22Rv1 (cell line): Measurements from ENCODE around the gene C3orf20.

Experiments
- H3K27ac ChIP-seq: fragments of 450-650 bp; 2 replicates; pipeline ENCODE4 v1.5.1; 2017
- CTCF ChIP-seq: fragments of 450-650 bp; IDR thresholded peaks from 2 replicates; pipeline ENCODE4 v1.5.1; 2017; ENCODE audit warnings: mild to moderate bottlenecking
- ZFX ChIP-seq: fragments of 450-650 bp; IDR thresholded peaks from 2 replicates; pipeline ENCODE4 v1.6.1; 2017; ENCODE audit warnings: antibody characterized with exemption, borderline replicate concordance

Gene C3orf20

DNA sequence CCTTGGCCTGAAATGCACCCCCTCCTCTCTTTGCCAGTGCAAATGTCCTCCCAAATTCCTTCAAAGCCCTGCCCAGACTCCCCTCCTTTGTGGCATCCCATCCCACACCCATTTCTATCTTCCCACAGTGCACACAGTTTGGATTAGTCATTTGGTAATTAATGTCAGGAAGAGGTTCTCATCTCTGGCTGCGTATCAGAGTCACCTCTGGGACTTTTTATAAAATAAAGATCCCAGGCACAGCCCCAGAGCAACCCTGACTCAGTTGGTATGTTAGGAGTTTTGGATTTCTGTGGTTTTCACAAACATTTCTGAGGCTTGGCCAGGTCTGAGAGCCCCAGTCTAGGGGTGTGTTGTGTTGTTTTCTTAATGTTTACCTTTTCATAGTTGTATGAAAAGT, 41.6 kb downstream of the C3orf20 start:
- H3K27ac ChIP-seq = no peak overlapping the region
- TF ChIP-seq CTCF (no peak), ZFX (no peak)

- TF ChIP-seq ZFX = no peak
- no peak for TF ChIP-seq CTCF
- H3K27ac ChIP-seq = no peak overlapping the region
These were observed 42.4 kb downstream of the C3orf20 start for GRCh38 chr3:14717307-14717706.

DNA sequence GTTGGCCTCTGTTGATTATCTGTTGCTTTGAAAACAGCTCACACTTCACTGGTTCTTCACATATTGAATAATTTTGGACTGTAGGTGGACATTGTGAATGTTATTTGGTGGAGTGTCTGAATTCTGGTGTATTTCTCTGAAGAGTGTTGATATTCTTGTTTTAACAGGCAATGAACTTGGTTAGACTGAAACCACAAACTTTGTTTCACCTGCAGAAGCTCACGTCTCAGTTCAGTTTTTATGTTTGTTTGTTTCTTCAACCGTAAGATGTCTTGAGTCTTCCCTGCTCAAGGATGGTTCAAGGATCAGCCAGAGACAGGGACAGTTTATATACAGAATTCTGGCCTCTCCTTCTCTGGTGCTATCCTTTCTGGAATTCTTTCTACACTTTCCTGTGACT, 43.6 kb downstream of the C3orf20 start:
- no peak for TF ChIP-seq ZFX
- no peak overlapping the region for H3K27ac ChIP-seq

DNA sequence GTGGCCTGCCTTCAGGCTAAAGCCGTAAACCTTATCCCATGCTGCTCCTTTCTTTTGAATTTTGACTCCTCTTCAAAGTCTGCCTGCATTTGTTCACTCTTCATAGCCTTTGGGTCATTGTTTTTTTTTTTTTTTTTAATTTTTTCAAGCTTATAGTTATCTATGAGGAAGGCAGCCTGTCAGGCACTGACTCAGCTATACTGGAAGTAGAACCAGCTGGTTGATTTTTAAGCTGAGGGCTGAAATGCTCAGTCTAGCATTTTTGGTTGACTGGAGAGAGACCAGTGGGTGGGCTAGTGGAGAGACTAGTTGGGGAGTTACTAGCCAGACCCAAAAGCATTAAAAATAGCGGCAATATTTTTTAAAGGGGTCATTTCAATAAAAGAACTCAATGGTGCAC, 44.1 kb downstream of the C3orf20 start:
- H3K27ac ChIP-seq = no peak overlapping the region
- no peak for TF ChIP-seq ZFX
- TF ChIP-seq CTCF = no peak

- TF ChIP-seq ZFX = no peak
- H3K27ac ChIP-seq = no peak overlapping the region
These were observed 46.4 kb downstream of the C3orf20 start for GRCh38 chr3:14721126-14721864.

DNA sequence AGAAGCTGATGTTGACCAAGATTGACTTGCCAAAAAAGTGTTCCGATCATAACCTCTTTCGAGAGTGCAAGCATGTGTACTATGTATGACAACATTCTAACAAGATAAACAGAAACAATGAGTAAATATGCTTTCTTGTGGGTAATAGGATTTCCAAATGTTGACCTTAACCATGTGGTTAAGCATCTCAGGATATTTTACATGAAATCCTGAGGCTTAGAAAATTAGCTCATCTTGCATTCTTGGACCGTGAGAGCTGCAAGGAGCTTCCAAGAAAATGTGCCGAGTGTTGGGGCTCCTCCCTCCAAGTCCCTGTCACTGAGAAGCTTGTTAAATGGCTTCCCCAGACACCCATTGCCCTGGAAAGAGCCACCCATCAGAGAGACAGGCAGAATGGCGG, 50.1 kb downstream of the C3orf20 start:
- TF ChIP-seq CTCF (no peak), ZFX (no peak)
- no peak overlapping the region for H3K27ac ChIP-seq

DNA sequence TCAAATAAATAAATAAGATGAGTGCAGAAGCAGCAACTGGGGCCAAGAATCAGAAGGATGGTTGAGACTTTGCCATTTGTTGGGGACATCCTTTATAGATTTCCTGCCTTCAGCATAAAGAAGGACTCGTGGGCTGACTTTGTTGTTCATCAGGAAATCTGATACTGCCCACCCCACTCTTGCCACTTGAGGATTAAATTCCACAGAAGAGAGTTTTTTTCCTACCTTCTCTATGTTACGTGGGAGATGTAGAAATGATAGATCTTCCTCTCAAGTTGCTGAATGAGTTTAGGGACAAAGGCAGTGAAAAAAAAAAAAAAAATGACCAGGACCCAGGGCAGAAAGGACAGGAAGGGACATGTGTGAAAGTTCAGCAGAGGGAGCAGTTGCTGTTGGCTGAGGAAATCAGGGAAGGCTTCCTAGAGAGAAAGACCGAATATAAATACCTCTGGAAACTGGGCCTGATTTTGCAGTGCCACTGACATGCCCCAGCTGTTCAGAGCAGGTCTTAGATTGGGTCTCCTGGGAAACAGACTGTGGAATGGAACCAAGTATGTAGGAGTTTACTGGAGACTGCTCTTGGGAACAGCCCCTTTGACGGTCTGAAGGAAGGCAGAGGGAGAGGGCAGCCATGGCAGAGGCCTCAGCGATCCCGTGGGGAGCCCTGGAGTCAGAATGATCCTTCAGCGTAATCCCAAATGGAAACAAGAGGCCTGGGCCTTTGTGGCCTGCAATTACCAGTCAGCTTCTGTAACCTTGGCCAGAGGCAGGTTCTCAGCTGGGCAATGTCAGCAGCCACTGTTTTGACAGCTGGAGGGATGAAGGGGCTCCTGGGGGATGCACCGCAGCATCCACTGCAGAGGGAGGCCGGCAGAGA, 50.9 kb downstream of the C3orf20 start:
- H3K27ac ChIP-seq = no peak overlapping the region
- TF ChIP-seq ZFX = no peak
- no peak for TF ChIP-seq CTCF

DNA sequence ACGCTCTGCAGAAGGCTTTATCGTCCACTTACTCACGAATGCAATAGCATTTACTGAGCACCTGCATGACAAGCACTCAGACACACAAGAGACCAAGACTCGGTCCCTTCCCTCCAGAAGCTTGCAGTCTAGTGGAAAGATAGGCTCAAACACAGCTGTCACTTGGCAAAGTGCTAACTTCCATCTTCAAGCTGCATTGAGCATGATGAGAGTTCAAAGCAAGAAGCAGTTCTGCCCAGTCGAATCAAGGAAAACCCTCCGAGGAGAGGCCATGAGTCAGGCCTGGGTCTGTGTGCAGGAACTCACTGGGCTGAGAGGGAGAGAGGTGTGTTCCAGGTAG, 51.5 kb downstream of the C3orf20 start:
- H3K27ac ChIP-seq = no peak overlapping the region
- TF ChIP-seq CTCF = no peak
- no peak for TF ChIP-seq ZFX
